ENCODE data around the gene FRZB. TPM values are rescaled to one million over a fixed set of nuclear protein-coding genes. Genes with fewer than 3 reads are reported as not detected.

The FRZB gene
- total and polyA plus RNA-seq, 2 of the 13 experiments (the other 11 are each of a cell fraction or from before 2014, with no cell fraction given), result 0.04 to 1.2 TPM

DNA sequence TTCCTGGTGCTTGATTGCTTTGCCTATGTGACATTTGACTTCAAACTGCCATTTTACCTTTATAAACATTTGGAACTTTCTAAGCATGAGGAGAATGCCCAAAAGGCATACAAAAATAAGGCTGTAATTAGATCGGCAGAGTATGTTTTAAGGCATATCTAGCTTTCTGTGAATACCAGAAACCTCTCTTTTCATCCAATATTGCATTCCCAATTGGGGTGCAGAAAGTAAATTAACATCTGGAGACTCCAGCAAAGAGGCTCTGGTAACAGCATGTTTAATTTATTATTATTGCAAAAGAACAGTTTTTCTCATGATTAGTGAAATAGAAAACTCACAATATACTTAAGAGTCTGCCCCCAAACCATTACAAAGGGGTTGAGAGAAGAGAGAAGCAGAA, 32.1 kb downstream of the FRZB start (continued):
- no peak for TF ChIP-seq MYPOP (CRISPR knock-in tag; IDR thresholded peaks at IDR 0.05)
- no peak for TF ChIP-seq ZNF530 (CRISPR knock-in tag; IDR thresholded peaks at IDR 0.05; ENCODE audit: low read depth)
- TF ChIP-seq TCF7L2 (IDR thresholded peaks at IDR 0.05; ENCODE audit: low read depth, low read length), result no peak
- no peak for TF ChIP-seq MED1 (CRISPR knock-in tag; IDR thresholded peaks at IDR 0.05)
- no peak for TF ChIP-seq SOX6 (IDR thresholded peaks at IDR 0.05)
- no peak for TF ChIP-seq SOX6 (CRISPR knock-in tag; IDR thresholded peaks at IDR 0.05)
- TF ChIP-seq UBTF (CRISPR knock-in tag; IDR thresholded peaks at IDR 0.05), result no peak
- no peak for TF ChIP-seq RORA (CRISPR knock-in tag; IDR thresholded peaks at IDR 0.05)

GRCh38 chr2:182833084-182833854, 33.2 kb downstream of the FRZB start:
- DNase-seq (ENCODE audit: low spot score), result no peak
- Histone ChIP-seq H3K79me2 (ENCODE audit: insufficient read depth, low read length) (no peaks in the 10 kb centered on the region), H3K27me3 (ENCODE audit: control insufficient read depth in 1 of 2, insufficient read depth in 2 of 2, low read length in 2 of 2) (no peaks in the 10 kb centered on the region), H3K4me3 (replicated peaks in 1 of 3; ENCODE audit: insufficient read depth in 1 of 3, low read depth in 2 of 3, low read length in 3 of 3) (no peak overlapping the region), H2AFZ (ENCODE audit: low read length) (no peak overlapping the region), H3K27ac (ENCODE audit: extremely low read length, insufficient read depth, low read length) (no peak overlapping the region), H4K20me1 (ENCODE audit: insufficient read depth, low read length) (no peaks in the 10 kb centered on the region), H3K9me3 (ENCODE audit: low read length) (no peaks in the 10 kb centered on the region), H3K4me2 (ENCODE audit: low read depth, low read length) (no peak overlapping the region), H3K9ac (ENCODE audit: insufficient read depth, low read depth, low read length) (no peak overlapping the region), H3K4me1 (ENCODE audit: insufficient read depth, low read length) (no peaks in the 10 kb centered on the region), H3K36me3 (replicated peaks in 1 of 2; ENCODE audit: control insufficient read depth in 1 of 2, insufficient read depth in 2 of 2, low read length in 2 of 2) (no peaks in the 10 kb centered on the region)
- no TSS peak for BruUV-seq (replicated peaks)
- no peak for ATAC-seq
- no peak for FAIRE-seq
- in situ Hi-C loops (cut with HindIII; ENCODE audit: extremely low pct_ligation_motif_present, low pct_unique_long_range_greater_than_20kb), result no loop called here
- ChIA-PET POLR2A (no interaction called here), CTCF (ENCODE audit: low intra/inter-chr PET ratio, low total read pairs) (no interaction called here)
- intact Hi-C loops (cut with micrococcal nuclease; ENCODE audit: unreplicated experiment), result no loop called here
- WGBS (ENCODE audit: low lambda C conversion rate), result 63% methylated on average over 9 of the region's 9 CpGs
- TF ChIP-seq MAFF (IDR thresholded peaks at IDR 0.05; ENCODE audit: low read depth, low read length) (peak; percentile 88), HNF4A (CRISPR knock-in tag; IDR thresholded peaks at IDR 0.05) (no peak), MAFK (conservative IDR thresholded peaks at IDR 0.05 in 1 of 2, IDR thresholded peaks at IDR 0.05 in 1 of 2; ENCODE audit: low read length in 2 of 2) (peak; percentile 93), SALL2 (CRISPR knock-in tag; IDR thresholded peaks at IDR 0.05) (no peak)

All from HepG2 (cell line).